Loucy (cell line): ENCODE measurements around the gene ZNF865.

ENCODE experiments used
- CTCF ChIP-seq: fragments of 200-600 bp; sonication (generic); conservative IDR thresholded peaks from 2 replicates; pipeline ENCODE4 v1.5.1; 2014; ENCODE audit warnings: mild to moderate bottlenecking, antibody characterized with exemption, low read length
- EZH2phosphoT487 ChIP-seq: fragments of 200-600 bp; IDR thresholded peaks from 2 replicates; pipeline ENCODE4 v1.6.1; 2018; ENCODE audit warnings: antibody characterized with exemption, mild to moderate bottlenecking, moderate library complexity, borderline replicate concordance

- no peak for TF ChIP-seq CTCF
- no peak for TF ChIP-seq EZH2phosphoT487
These were observed 36.1 kb downstream of the ZNF865 start for GRCh38 chr19:55641426-55642152.
